ENCODE measurements around the gene PARD6B. TPM values are rescaled to one million over a fixed set of nuclear protein-coding genes. Genes with fewer than 3 reads are reported as not detected.

PARD6B gene
- polyA plus RNA-seq, 1 donor from 2014 or later, result 5.9 TPM

- Histone ChIP-seq H3K27me3 (ENCODE audit: insufficient read depth, low read depth, low read length) (no peaks in the 10 kb centered on the region), H3K4me2 (ENCODE audit: low read length) (no peak overlapping the region), H3K36me3 (ENCODE audit: insufficient read depth, low read length) (no peaks in the 10 kb centered on the region), H3K9ac (ENCODE audit: low read length) (no peak overlapping the region), H3K4me3 (ENCODE audit: low read length) (no peak overlapping the region), H3K9me3 (ENCODE audit: low read length) (no peaks in the 10 kb centered on the region), H3K9me2 (ENCODE audit: insufficient read depth, low read length) (no peaks in the 10 kb centered on the region), H3K27ac (ENCODE audit: low read length) (no peak overlapping the region), H2AFZ (ENCODE audit: low read depth, low read length) (no peak overlapping the region), H4K20me1 (ENCODE audit: insufficient read depth) (no peaks in the 10 kb centered on the region), H3F3A (ENCODE audit: insufficient read depth, low read length, poor library complexity, severe bottlenecking) (no peaks in the 10 kb centered on the region), H3K79me2 (replicated peaks; ENCODE audit: insufficient read depth, low read length) (no peaks in the 10 kb centered on the region)
- no peak for TF ChIP-seq RAD21 (conservative IDR thresholded peaks at IDR 0.05)
- TF ChIP-seq REST (IDR thresholded peaks at IDR 0.05; ENCODE audit: borderline replicate concordance), result no peak
- TF ChIP-seq TAF1 (IDR thresholded peaks at IDR 0.05; ENCODE audit: low read depth), result no peak
- no peak for TF ChIP-seq POLR2AphosphoS5 (IDR thresholded peaks at IDR 0.05)
- TF ChIP-seq EP300 (conservative IDR thresholded peaks at IDR 0.05; ENCODE audit: poor library complexity, severe bottlenecking), result no peak
- no peak for TF ChIP-seq MXI1 (conservative IDR thresholded peaks at IDR 0.05; ENCODE audit: poor library complexity, severe bottlenecking)
- no peak for TF ChIP-seq CTCF (IDR thresholded peaks at IDR 0.05; ENCODE audit: poor library complexity, severe bottlenecking)
- no peak for TF ChIP-seq SMC3 (conservative IDR thresholded peaks at IDR 0.05; ENCODE audit: poor library complexity)
- TF ChIP-seq EZH2 (IDR thresholded peaks at IDR 0.05; ENCODE audit: borderline replicate concordance, insufficient read depth, low read length, poor library complexity, severe bottlenecking), result no peak
Measured at GRCh38 chr20:50744143-50744792, 12.9 kb downstream of the PARD6B start.

GRCh38 chr20:50745634-50746137, 14.3 kb downstream of the PARD6B start:
- Histone ChIP-seq H3K9ac (ENCODE audit: low read length) (no peak overlapping the region), H3F3A (ENCODE audit: insufficient read depth, low read length, poor library complexity, severe bottlenecking) (no peaks in the 10 kb centered on the region), H3K9me2 (ENCODE audit: insufficient read depth, low read length) (no peaks in the 10 kb centered on the region), H3K27ac (ENCODE audit: low read length) (no peak overlapping the region), H3K27me3 (ENCODE audit: insufficient read depth, low read depth, low read length) (no peaks in the 10 kb centered on the region), H4K20me1 (ENCODE audit: insufficient read depth) (no peaks in the 10 kb centered on the region), H3K36me3 (ENCODE audit: insufficient read depth, low read length) (no peaks in the 10 kb centered on the region), H3K9me3 (ENCODE audit: low read length) (no peaks in the 10 kb centered on the region), H3K79me2 (replicated peaks; ENCODE audit: insufficient read depth, low read length) (no peaks in the 10 kb centered on the region), H2AFZ (ENCODE audit: low read depth, low read length) (no peak overlapping the region), H3K4me2 (ENCODE audit: low read length) (no peak overlapping the region), H3K4me3 (ENCODE audit: low read length) (no peak overlapping the region)
- no peak for TF ChIP-seq SMC3 (conservative IDR thresholded peaks at IDR 0.05; ENCODE audit: poor library complexity)
- no peak for TF ChIP-seq RAD21 (conservative IDR thresholded peaks at IDR 0.05)
- TF ChIP-seq EZH2 (IDR thresholded peaks at IDR 0.05; ENCODE audit: borderline replicate concordance, insufficient read depth, low read length, poor library complexity, severe bottlenecking), result no peak
- no peak for TF ChIP-seq REST (IDR thresholded peaks at IDR 0.05; ENCODE audit: borderline replicate concordance)
- TF ChIP-seq MXI1 (conservative IDR thresholded peaks at IDR 0.05; ENCODE audit: poor library complexity, severe bottlenecking), result no peak
- TF ChIP-seq CTCF (IDR thresholded peaks at IDR 0.05; ENCODE audit: poor library complexity, severe bottlenecking), result no peak
- TF ChIP-seq POLR2AphosphoS5 (IDR thresholded peaks at IDR 0.05), result no peak

All from neural cell (in vitro differentiated cells).